ENCODE results near the gene ADAMTSL4. TPM values are rescaled to one million over a fixed set of nuclear protein-coding genes. Genes with fewer than 3 reads are reported as not detected.

ADAMTSL4 gene
- total and polyA plus RNA-seq, 9 of the 15 experiments (the other 6 are each of a cell fraction or from before 2014, with no cell fraction given) = 12.7 to 212 (median 35.6) TPM

GRCh38 chr1:150596976-150597375, 47.8 kb downstream of the ADAMTSL4 start:
- Histone ChIP-seq H3K36me3 (ENCODE audit: control insufficient read depth, insufficient read depth, low read length) (no peaks in the 10 kb centered on the region; the same call in 2 of the 3 replicates), H3K79me2 (ENCODE audit: control insufficient read depth, insufficient read depth, low read length) (no peaks in the 10 kb centered on the region), H3K9ac (ENCODE audit: insufficient read depth in 1 of 2, low read depth in 2 of 2, low read length in 2 of 2) (no peak overlapping the region), H4K20me1 (replicated peaks; ENCODE audit: control insufficient read depth, insufficient read depth, low read length) (no peaks in the 10 kb centered on the region), H3K27ac (ENCODE audit: extremely low read depth, low read depth, low read length) (no peak overlapping the region), H3K9me3 (replicated peaks; ENCODE audit: control insufficient read depth, insufficient read depth, low read depth, low read length) (no peaks in the 10 kb centered on the region), H3K4me3 (no peak overlapping the region), H3K4me2 (ENCODE audit: insufficient read depth, low read length) (no peak overlapping the region), H3K9me1 (ENCODE audit: control insufficient read depth, insufficient read depth, low read length) (no peaks in the 10 kb centered on the region), H2AFZ (ENCODE audit: low read depth, low read length) (no peak overlapping the region), H3K27me3 (ENCODE audit: control insufficient read depth in 2 of 2, insufficient read depth in 2 of 2, low read length in 2 of 2) (no peaks in the 10 kb centered on the region), H3K4me1 (replicated peaks in 1 of 2; ENCODE audit: control insufficient read depth in 2 of 2, insufficient read depth in 2 of 2, low read length in 2 of 2) (no peaks in the 10 kb centered on the region; a peak in 1 of 5 replicates)
- WGBS (ENCODE audit: insufficient coverage, low coverage, missing lambda C conversion rate) = 45% methylated on average over 3 of the region's 3 CpGs
- POLR2A ChIA-PET = interaction anchor here (1.7 kb wide), 1 partner anchor 17 kb away, joined by 7 read pairs; the partner anchor contains the start of gene MCL1
- no peak for ATAC-seq
- intact Hi-C loops (cut with micrococcal nuclease) (no loop called here), in situ Hi-C loops (cut with MboI) (no loop called here)
- BruUV-seq (replicated peaks) = no TSS peak
- FAIRE-seq = no peak
- no peak for DNase-seq (ENCODE audit: extremely low read depth in 1 of 4, low spot score in 3 of 4)
- CTCF ChIA-PET (ENCODE audit: low intra/inter-chr PET ratio) = no interaction called here
- TF ChIP-seq KLF1 (tag; IDR thresholded peaks at IDR 0.05) = no peak
- TF ChIP-seq HMGXB4 (CRISPR knock-in tag; IDR thresholded peaks at IDR 0.05) = no peak
- TF ChIP-seq CBX1 (IDR thresholded peaks at IDR 0.05; ENCODE audit: low read depth) = no peak
- no peak for TF ChIP-seq VEZF1 (CRISPR knock-in tag; IDR thresholded peaks at IDR 0.05)
- TF ChIP-seq E2F5 (CRISPR knock-in tag; IDR thresholded peaks at IDR 0.05) = no peak
- no peak for TF ChIP-seq FUS (optimal IDR thresholded peaks at IDR 0.05; ENCODE audit: low read depth, low read length)
- TF ChIP-seq E2F6 (IDR thresholded peaks at IDR 0.05; ENCODE audit: borderline replicate concordance in 1 of 2, extremely low read depth in 1 of 2, insufficient read depth in 1 of 2, insufficient read length in 1 of 2, low read depth in 1 of 2, low read length in 1 of 2, poor library complexity in 1 of 2, severe bottlenecking in 1 of 2) = no peak
- TF ChIP-seq ZNF57 (CRISPR knock-in tag; IDR thresholded peaks at IDR 0.05) = no peak
- no peak for TF ChIP-seq CBFA2T2 (conservative IDR thresholded peaks at IDR 0.05)
- no peak for TF ChIP-seq ZNF282 (CRISPR knock-in tag; IDR thresholded peaks at IDR 0.05)
- no peak for TF ChIP-seq LCOR (CRISPR knock-in tag; IDR thresholded peaks at IDR 0.05)
- TF ChIP-seq ZNF174 (CRISPR knock-in tag; IDR thresholded peaks at IDR 0.05) = no peak
- no peak for TF ChIP-seq ELF2 (CRISPR knock-in tag; IDR thresholded peaks at IDR 0.05)
- TF ChIP-seq TFAP4 (CRISPR knock-in tag; IDR thresholded peaks at IDR 0.05; ENCODE audit: borderline replicate concordance) = no peak
- no peak for TF ChIP-seq ZNF23 (CRISPR knock-in tag; IDR thresholded peaks at IDR 0.05)
- no peak for TF ChIP-seq MAFK (IDR thresholded peaks at IDR 0.05; ENCODE audit: low read length)
- no peak for TF ChIP-seq NCOA2 (IDR thresholded peaks at IDR 0.05; ENCODE audit: partially characterized antibody in 2 of 2)
- no peak for TF ChIP-seq MAFF (IDR thresholded peaks at IDR 0.05; ENCODE audit: low read length)

All from K562 (cell line).